Neural progenitor cell (in vitro differentiated cells): ENCODE results near the gene SOCS3.

Source experiments
- EZH2 ChIP-seq: fragments of 200-600 bp; sonication (generic); IDR thresholded peaks from 2 replicates; pipeline ENCODE4 v1.6.1; 2017; ENCODE audit warnings: antibody characterized with exemption, mild to moderate bottlenecking, moderate library complexity
- EZH2phosphoT487 ChIP-seq: fragments of 200-600 bp; sonication (generic); IDR thresholded peaks from 2 replicates; pipeline ENCODE4 v1.6.1; 2017; ENCODE audit warnings: antibody characterized with exemption
- TF ChIP-seq, protein P1 (sequence below): fragments of 200-600 bp; sonication (generic); IDR thresholded peaks from 2 replicates; pipeline ENCODE4 v1.5.1; 2017; ENCODE audit warnings: antibody characterized with exemption, mild to moderate bottlenecking

DNA sequence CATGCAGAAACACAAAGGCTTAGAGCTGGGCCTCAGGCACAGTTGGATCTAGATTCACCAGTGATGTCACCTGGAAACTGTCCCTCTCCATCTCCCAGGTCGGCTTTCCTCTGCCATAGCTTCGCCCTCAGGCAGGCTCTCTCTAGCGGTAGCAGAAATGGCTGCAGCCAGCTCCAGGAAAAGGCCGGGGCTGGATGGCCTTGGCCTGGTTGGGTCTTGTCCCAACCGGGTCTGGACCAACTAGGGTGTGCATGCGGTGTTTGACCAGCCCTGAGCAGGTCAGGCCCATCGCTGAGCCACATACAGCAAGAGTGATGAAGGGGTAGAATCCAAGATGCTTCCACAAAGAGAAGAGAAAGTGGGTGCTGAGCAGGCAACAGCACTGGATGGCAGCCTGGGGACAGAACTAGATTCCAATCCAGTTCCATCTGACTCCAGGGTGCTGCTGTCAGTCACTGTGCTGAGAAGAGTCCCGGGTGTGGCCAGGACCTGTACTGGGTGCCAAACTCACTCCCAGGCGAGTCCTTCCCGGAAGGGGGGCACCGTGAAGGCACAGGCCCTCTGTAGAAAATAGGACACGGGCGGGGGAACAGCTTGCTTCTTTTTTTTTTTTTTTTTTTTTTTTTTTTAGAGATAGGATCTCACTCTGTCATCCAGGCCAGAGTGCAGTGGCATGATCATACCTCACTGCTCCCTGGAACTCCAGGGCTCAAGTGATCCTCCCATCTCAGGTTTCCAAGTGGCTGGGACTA is 51.8 kb downstream of the SOCS3 start:
- TF ChIP-seq EZH2: no peak
- TF ChIP-seq, protein P1, sequence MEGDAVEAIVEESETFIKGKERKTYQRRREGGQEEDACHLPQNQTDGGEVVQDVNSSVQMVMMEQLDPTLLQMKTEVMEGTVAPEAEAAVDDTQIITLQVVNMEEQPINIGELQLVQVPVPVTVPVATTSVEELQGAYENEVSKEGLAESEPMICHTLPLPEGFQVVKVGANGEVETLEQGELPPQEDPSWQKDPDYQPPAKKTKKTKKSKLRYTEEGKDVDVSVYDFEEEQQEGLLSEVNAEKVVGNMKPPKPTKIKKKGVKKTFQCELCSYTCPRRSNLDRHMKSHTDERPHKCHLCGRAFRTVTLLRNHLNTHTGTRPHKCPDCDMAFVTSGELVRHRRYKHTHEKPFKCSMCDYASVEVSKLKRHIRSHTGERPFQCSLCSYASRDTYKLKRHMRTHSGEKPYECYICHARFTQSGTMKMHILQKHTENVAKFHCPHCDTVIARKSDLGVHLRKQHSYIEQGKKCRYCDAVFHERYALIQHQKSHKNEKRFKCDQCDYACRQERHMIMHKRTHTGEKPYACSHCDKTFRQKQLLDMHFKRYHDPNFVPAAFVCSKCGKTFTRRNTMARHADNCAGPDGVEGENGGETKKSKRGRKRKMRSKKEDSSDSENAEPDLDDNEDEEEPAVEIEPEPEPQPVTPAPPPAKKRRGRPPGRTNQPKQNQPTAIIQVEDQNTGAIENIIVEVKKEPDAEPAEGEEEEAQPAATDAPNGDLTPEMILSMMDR: peak; percentile 5
- no peak for TF ChIP-seq EZH2phosphoT487
